Measurements from ENCODE around the gene TCF15.

- TF ChIP-seq CTCF (IDR thresholded peaks at IDR 0.05 in 8 of 11, conservative IDR thresholded peaks at IDR 0.05 in 3 of 11) (no peak), POLR2AphosphoS5 (IDR thresholded peaks at IDR 0.05) (no peak)
These were observed 24.2 kb upstream of the TCF15 start for GRCh38 chr20:634148-634925.
